ENCODE measurements around the gene KLHL14. TPM values are rescaled to one million over a fixed set of nuclear protein-coding genes. Genes with fewer than 3 reads are reported as not detected.
A peak's percentile ranks its signal among the peaks of the same experiment; 100 is the strongest.

Gene KLHL14
- total and polyA plus RNA-seq, 2 of the 13 experiments (the other 11 are each of a cell fraction or from before 2014, with no cell fraction given), result 16.0 to 41.8 TPM

- TF ChIP-seq ZBTB4 (CRISPR knock-in tag; IDR thresholded peaks at IDR 0.05; ENCODE audit: borderline replicate concordance), result no peak
- TF ChIP-seq CBX2 (IDR thresholded peaks at IDR 0.05; ENCODE audit: low read depth, low read length), result no peak
- no peak for TF ChIP-seq CBX2 (CRISPR knock-in tag; IDR thresholded peaks at IDR 0.05; ENCODE audit: low read depth)
- no peak for TF ChIP-seq FOXK2 (IDR thresholded peaks at IDR 0.05)
- TF ChIP-seq HNRNPL (IDR thresholded peaks at IDR 0.05; ENCODE audit: low read depth, low read length), result peak; percentile 65; the same call in 1 of the 2 replicates
- no peak for TF ChIP-seq ZC3H4 (CRISPR knock-in tag; IDR thresholded peaks at IDR 0.05; ENCODE audit: borderline replicate concordance)
- no peak for TF ChIP-seq HOMEZ (CRISPR knock-in tag; IDR thresholded peaks at IDR 0.05; ENCODE audit: low read depth)
- no peak for TF ChIP-seq ZNF879 (CRISPR knock-in tag; IDR thresholded peaks at IDR 0.05)
- TF ChIP-seq ETV5 (CRISPR knock-in tag; IDR thresholded peaks at IDR 0.05; ENCODE audit: borderline replicate concordance), result peak; percentile 70
- no peak; the same call in 1 of the 2 replicates for TF ChIP-seq SAFB2 (CRISPR knock-in tag; IDR thresholded peaks at IDR 0.05; ENCODE audit: borderline replicate concordance, low read depth)
- no peak for TF ChIP-seq ZNF274 (CRISPR knock-in tag; IDR thresholded peaks at IDR 0.05)
- TF ChIP-seq KDM5B (CRISPR knock-in tag; IDR thresholded peaks at IDR 0.05; ENCODE audit: borderline replicate concordance), result peak; percentile 56
- TF ChIP-seq LCORL (IDR thresholded peaks at IDR 0.05), result no peak
- peak; percentile 65 for TF ChIP-seq LCORL (CRISPR knock-in tag; IDR thresholded peaks at IDR 0.05)
- TF ChIP-seq POLR2AphosphoS5 (IDR thresholded peaks at IDR 0.05; ENCODE audit: low read depth, low read length), result peak; percentile 49; the same call in 1 of the 2 replicates
- TF ChIP-seq ZNF383 (CRISPR knock-in tag; IDR thresholded peaks at IDR 0.05; ENCODE audit: borderline replicate concordance), result no peak
- no peak for TF ChIP-seq ZNF362 (CRISPR knock-in tag; IDR thresholded peaks at IDR 0.05; ENCODE audit: borderline replicate concordance)
- no peak for TF ChIP-seq FOXC1 (CRISPR knock-in tag; IDR thresholded peaks at IDR 0.05; ENCODE audit: borderline replicate concordance)
- no peak for TF ChIP-seq ZNF282 (IDR thresholded peaks at IDR 0.05; ENCODE audit: partially characterized antibody)
- TF ChIP-seq HNF4G (IDR thresholded peaks at IDR 0.05; ENCODE audit: borderline replicate concordance, low read depth, low read length), result 0 out of 2 replicates have a peak, but pooled peaks have one; percentile 31
- no peak for TF ChIP-seq HNF4G (CRISPR knock-in tag; IDR thresholded peaks at IDR 0.05; ENCODE audit: borderline replicate concordance, low read depth)
- peak; percentile 75; the same call in 1 of the 2 replicates for TF ChIP-seq ZNF605 (CRISPR knock-in tag; IDR thresholded peaks at IDR 0.05)
- 0 out of 2 replicates have a peak, but pooled peaks have one; percentile 58 for TF ChIP-seq ZNF788 (CRISPR knock-in tag; IDR thresholded peaks at IDR 0.05; ENCODE audit: borderline replicate concordance)
- 0 out of 2 replicates have a peak, but pooled peaks have one; percentile 51 for TF ChIP-seq ZNF292 (CRISPR knock-in tag; IDR thresholded peaks at IDR 0.05; ENCODE audit: borderline replicate concordance, low read depth)
These were observed 2.7 kb downstream of the KLHL14 start (continued) for GRCh38 chr18:32770054-32770665.

Data from HepG2 (cell line).